SIG-M5 treated with dmso at 0.1 percent for 504 hours (cell line): ENCODE data around the gene VTI1A.

ENCODE experiments used
- DNase-seq: peaks from one replicate; lab custom pipeline; 2025; ENCODE audit not compliant: unreplicated experiment; lab: John Stamatoyannopoulos, UW

The VTI1A gene

DNA sequence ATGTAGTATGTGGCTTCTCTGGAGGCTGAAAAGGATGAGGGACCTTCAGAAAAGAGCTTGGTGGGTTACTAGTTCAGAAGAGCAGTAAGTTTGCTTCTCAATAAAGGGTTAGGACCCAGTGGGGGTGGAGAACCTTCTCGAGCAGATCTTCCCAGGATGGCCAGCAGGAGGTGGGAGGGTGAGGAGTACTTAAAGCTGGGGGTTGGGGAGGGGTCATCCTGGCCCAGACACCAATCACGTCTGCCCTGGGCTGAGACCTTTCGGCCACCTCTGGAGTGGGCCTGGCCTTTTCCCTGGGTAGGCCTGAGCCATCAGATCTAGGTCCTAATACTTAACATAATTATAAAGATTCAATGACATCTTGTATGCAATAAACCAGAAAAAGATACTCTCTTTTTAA lies 354.0 kb downstream of the VTI1A start:
- DNase-seq = no peak

DNA sequence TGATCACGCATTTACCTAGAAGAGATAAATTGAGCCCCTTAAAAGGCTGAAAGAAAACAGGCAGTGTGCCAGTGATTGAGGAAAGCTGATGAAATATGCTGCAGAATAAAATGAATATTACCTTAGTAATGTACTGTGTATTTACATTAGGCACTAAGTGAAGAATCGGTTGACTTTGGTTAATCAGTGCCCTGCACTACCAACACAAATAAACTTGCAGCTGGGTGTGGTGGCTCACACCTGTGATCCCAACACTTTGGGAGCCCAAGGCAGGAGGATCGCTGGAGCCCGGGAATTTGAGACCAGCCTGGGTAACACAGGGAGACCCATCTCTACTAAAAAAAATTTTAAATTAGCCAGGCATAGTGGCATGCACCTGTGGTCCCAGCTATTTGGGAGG lies 354.7 kb downstream of the VTI1A start:
- DNase-seq = no peak

- DNase-seq = no peak
These were observed 355.5 kb downstream of the VTI1A start for GRCh38 chr10:112802411-112803022.

DNA sequence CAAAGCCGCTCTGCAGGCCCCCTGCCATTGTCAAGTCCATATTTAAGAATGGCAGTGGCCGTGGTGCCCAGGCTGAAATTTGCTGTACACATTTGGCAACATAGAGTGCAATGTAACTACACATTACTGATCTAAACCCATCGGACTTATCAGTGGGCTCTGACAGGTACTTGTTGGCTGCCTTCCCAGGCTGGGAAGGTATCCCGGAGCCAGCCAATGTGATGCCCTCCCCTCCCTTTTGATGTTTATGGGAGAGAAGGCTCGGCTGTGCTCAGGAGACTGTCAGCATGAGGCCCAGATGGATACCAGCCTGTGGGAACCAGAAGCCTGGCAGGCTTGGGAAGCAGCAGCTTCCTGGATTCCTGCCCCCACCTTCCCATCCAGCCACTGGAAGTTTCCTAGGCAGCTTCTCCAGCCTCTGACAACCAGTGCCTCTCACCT lies 357.0 kb downstream of the VTI1A start:
- no peak for DNase-seq

DNA sequence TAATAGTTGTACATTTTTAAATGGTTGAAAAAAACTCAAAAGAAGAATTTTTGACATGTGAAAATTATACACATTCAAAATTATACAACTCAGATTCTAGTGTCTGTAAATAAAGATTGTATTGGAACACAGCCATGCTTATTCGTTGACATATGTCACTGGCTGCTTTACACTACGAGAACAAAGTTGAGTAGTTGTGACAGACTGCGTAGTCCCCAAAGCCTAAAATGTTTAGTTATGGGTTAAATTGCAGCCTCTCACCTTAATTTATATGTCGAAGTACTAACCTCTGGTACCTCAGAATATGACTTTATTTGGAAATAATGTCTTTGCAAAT lies 358.2 kb downstream of the VTI1A start:
- DNase-seq = no peak

GRCh38 chr10:112805701-112806100 lies 358.7 kb downstream of the VTI1A start:
- DNase-seq = no peak

- DNase-seq = no peak
These were observed 360.0 kb downstream of the VTI1A start for GRCh38 chr10:112807013-112807412.

GRCh38 chr10:112809736-112810135 lies 362.7 kb downstream of the VTI1A start:
- no peak for DNase-seq

DNA sequence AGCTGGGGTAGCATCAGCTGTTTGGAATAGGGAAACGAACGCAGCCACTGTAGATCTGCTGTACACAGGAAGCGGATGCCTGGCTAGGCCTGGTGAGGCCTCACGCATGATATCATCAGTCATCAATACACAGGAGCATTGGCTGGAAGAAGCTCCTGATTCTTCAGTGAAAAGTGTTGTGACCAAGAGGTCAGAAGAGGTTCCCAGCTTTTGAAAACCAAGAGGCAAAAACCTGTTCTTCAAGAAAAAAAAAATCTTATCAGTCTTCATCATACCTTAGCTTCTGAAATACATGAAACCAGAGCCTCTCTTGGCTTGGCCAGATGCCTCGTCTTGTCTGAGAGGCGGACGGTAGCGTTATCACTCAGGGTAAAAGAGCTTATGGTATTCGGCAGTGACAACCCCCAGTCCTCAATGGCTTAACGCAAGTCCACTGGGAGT lies 363.7 kb downstream of the VTI1A start:
- DNase-seq = no peak

DNA sequence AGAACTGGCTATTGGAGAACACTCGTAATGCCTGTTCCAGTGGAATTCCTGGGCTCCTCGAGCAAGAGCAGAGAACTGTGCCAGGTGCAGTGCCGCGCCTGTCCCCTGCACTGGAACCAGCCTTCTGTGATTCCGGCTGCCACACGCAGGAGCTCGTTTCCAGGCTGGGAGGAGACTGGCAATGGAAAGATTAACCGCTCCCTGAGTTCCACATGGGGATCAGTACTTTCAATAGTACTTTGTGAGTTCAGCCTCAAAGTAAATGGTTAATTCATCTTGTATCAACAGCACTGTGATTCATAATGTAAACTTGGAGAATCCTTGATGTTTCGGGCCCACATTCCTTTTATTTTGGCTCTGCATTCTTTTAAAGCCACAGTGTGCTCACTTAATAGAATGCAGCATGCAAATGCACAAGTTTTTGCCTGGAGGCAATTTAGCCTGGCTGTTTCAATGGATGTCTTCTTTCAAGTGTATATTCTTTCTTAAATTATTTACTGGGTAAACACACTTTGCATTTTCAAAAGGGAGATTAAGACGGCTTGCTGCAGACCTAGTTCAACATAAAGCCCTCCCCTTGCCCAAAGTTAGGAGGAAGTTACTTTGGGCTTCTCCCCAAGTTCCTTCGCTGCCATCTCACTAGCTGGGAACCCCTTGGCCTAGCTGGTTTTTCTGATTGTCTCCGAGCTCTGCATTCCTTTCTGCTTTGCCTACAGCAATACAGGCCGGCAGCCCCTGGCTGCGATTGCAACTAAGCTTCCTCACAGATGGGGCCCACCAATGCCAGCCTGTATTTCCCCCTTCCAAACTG lies 364.9 kb downstream of the VTI1A start:
- DNase-seq = peak; percentile 54

GRCh38 chr10:112812586-112812985 lies 365.6 kb downstream of the VTI1A start:
- DNase-seq = no peak

DNA sequence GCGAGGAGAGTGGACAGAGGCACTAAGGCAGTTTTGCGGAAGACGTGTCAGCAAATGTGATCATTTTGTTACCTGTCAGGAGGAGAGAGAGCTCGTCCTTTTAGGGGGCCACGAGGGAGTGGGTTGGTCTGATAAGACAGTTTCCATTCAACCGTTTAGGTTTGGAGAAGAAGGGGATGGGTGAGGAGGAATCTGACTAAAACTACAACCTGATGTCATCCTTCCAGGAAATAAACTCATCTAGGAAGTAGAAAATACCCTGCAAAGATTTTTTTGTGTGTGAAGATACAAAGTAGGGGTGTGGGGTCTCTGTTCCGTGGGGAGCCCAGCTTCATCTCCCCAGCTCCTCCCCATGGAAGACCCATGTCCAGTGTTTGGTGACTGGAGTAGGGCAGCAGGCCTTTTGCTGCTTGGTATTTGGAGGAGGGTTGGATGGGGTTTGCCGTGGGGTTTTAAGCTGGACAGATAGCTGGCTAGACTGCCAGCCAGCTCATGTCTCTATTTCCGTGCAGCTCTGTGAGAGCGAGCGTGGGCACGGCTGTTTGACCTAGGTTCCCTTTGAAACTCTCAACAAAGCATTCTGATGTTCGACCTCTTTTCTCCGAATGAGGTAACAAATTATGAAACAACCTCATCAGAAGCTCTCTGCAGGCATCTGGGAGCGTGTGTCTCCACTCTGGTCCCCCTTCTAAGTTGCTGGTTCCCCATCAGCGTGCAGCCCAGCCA lies 367.0 kb downstream of the VTI1A start:
- no peak for DNase-seq

GRCh38 chr10:112815269-112816032 lies 368.4 kb downstream of the VTI1A start:
- no peak for DNase-seq

DNA sequence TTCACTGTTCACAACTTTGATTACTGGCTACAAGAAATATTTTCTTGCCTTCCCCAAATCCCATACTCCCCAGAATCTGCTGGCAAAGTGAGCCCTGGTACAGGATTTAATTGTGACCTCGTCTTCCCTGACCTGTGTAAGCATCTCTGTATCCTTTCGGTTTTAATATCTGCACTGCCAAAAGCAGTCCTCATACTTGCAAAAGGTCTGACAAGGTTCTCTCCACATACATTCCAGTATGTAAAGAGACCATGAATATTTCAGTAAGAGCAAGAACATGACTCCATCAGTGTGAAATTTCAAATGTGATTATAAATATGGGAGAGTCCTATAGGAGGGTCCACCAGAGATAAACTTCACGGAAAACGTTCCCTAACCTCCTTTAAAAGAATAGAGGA lies 369.0 kb downstream of the VTI1A start:
- DNase-seq = no peak

- no peak for DNase-seq
These were observed 369.9 kb downstream of the VTI1A start for GRCh38 chr10:112816891-112817290.

GRCh38 chr10:112817981-112818777 lies 371.2 kb downstream of the VTI1A start:
- no peak for DNase-seq

- no peak for DNase-seq
These were observed 372.2 kb downstream of the VTI1A start for GRCh38 chr10:112819231-112819630.

- no peak for DNase-seq
These were observed 373.3 kb downstream of the VTI1A start for GRCh38 chr10:112820320-112820719.

DNA sequence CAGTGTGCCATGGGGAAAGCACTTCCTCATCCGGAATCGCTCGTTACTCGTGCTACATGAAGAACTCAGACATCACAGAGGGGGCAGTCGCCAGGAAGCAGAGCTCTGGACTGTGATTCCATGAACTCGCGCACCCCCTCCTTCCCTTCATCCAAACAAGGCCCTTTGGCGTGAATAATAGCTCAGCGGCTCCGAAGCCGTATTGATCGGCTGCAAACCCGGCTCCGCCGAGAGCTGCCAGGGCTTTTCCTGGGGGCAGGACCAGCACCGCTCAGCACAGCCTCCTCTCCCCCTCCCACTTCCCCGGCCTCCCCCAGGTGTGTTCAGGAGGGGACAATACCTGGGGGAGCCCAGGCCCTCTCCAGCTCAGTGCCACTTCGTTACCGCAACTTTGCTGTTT lies 374.0 kb downstream of the VTI1A start:
- DNase-seq = no peak

DNA sequence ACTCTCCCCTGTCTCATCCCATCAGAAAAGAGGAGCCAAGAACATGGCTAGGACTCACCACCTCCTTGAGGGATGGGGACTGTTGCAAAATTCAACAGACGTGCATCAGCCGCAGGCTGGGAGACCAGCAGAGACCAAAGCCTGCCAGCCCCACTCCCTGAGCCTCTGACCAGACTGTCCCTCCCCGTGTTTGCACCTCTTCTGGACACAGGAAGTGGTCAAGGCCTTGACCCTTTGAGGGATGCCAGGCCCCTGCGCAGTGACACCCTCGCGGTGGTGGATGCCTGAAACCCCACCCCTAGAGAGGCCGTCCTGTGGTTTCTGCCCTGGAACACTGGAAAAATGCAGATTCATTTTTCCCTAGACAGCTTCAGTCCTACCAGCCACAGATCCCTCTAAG lies 374.6 kb downstream of the VTI1A start:
- no peak for DNase-seq

DNA sequence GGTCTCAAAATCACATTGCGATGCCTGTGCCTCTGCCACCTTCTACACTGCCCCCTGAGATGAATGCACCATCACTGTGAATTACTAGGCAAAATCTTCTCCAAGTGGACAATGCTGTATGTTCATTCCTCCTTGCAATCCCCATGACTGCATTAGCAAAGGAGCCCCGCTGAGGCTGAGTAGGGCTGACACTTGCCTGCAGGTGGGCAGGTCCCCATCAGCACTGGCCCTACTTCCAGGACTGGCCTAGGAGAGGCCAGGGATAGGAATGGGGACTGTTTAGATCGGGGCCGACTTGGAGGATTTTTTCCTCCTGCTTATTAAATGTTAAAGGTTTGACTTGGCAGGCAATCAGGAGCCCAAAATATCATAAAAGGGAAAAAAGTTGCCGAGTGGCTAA lies 376.0 kb downstream of the VTI1A start:
- DNase-seq = no peak
